GM12878 (cell line): ENCODE data around the gene TMEM229B. TPM values are rescaled to one million over a fixed set of nuclear protein-coding genes. Genes with fewer than 3 reads are reported as not detected.

Experiments used
- ATAC-seq: fragments of 200-7000 bp; cut with Tn5 transposase; 3 replicates; pipeline ENCODE4 v1.9.1; 2020; ENCODE audit warnings: mild to moderate bottlenecking, moderate library complexity
- BruUV-seq: library from RNA; stranded (reverse); fragments of 400-500 nt; replicated peaks from 2 replicates; lab custom pipeline; 2021; lab: Mats Ljungman, UMichigan
- CTCF ChIA-PET: fragments of 300-600 bp; sonication (Branson Sonifier 250); formaldehyde crosslinking; extraction: SDS; loops from one replicate; lab custom pipeline; 2021; ENCODE audit warnings: inconsistent platforms; lab: Yijun Ruan, JAX
- POLR2A ChIA-PET: fragments of 350-600 bp; formaldehyde crosslinking; extraction: SDS; loops from one replicate; lab custom pipeline; 2021; ENCODE audit warnings: inconsistent platforms; lab: Charles Lee
- RAD21 ChIA-PET: fragments of 300-600 bp; sonication (Branson Sonifier 250); formaldehyde crosslinking; loops from one replicate; lab custom pipeline; 2023; ENCODE audit warnings: antibody characterized with exemption; ENCODE audit not compliant: unreplicated experiment; lab: Charles Lee
- SMC1A ChIA-PET: fragments of 300-600 bp; sonication (Branson Sonifier 250); formaldehyde crosslinking; loops from one replicate; lab custom pipeline; 2023; ENCODE audit not compliant: unreplicated experiment, uncharacterized antibody; lab: Charles Lee
- DNase-seq: peaks from one replicate; pipeline ENCODE4 v3.0.0-alpha.2; 2011; ENCODE audit warnings: low read depth, low spot score
- FAIRE-seq: peaks from 3 replicates; lab custom pipeline; 2011; peaks lifted over from hg19 to GRCh38; lab: Jason Lieb, UNC
- H2AFZ ChIP-seq: 2 replicates; pipeline ENCODE4 v1.6.0; 2011; ENCODE audit warnings: low read depth, low read length, control low read depth; ENCODE audit not compliant: control insufficient read depth
- H3K27ac ChIP-seq: 2 replicates; pipeline ENCODE4 v1.5.1; 2011; ENCODE audit warnings: control low read depth; ENCODE audit not compliant: control insufficient read depth, insufficient read depth
- H3K27me3 ChIP-seq, 2 experiments: replicated peaks in 1 of 2; 2 replicates each; pipeline versions ENCODE4 v1.6.0 to v1.6.1; 2011; ENCODE audit warnings: low read length in 1 of 2; ENCODE audit not compliant: control insufficient read depth in 2 of 2, insufficient read depth in 2 of 2
- H3K36me3 ChIP-seq, 2 experiments: 2 replicates each; pipeline ENCODE4 v1.5.1; 2011; ENCODE audit warnings: low read length in 1 of 2; ENCODE audit not compliant: control insufficient read depth in 2 of 2, insufficient read depth in 2 of 2
- H3K4me1 ChIP-seq: 2 replicates; pipeline ENCODE4 v1.6.1; 2011; ENCODE audit warnings: mild to moderate bottlenecking, low read length, moderate library complexity, mixed read lengths; ENCODE audit not compliant: control insufficient read depth, insufficient read depth
- H3K4me2 ChIP-seq: 2 replicates; pipeline ENCODE4 v1.6.0; 2011; ENCODE audit warnings: control low read depth; ENCODE audit not compliant: control insufficient read depth, insufficient read depth
- H3K4me3 ChIP-seq: fragments of 200-600 bp; sonication (generic); 2 replicates; pipeline ENCODE4 v1.5.1; 2016
- H3K79me2 ChIP-seq: 2 replicates; pipeline ENCODE4 v1.6.0; 2011; ENCODE audit warnings: low read length; ENCODE audit not compliant: control insufficient read depth, insufficient read depth
- H3K9ac ChIP-seq: 2 replicates; pipeline ENCODE4 v1.8.0; 2011; ENCODE audit warnings: low read length, control low read depth, mixed read lengths; ENCODE audit not compliant: control insufficient read depth, insufficient read depth
- H3K9me3 ChIP-seq: replicated peaks from 3 replicates; pipeline ENCODE4 v1.5.1; 2011; ENCODE audit warnings: mild to moderate bottlenecking, low read length; ENCODE audit not compliant: control insufficient read depth, insufficient read depth
- H4K20me1 ChIP-seq: 2 replicates; pipeline ENCODE4 v1.6.0; 2011; ENCODE audit not compliant: control insufficient read depth, insufficient read depth
- CREB1 ChIP-seq: IDR thresholded peaks from 2 replicates; pipeline ENCODE4 v1.6.1; 2012; ENCODE audit warnings: low read depth, mild to moderate bottlenecking, inconsistent platforms
- DPF2 ChIP-seq: fragments of 450-650 bp; IDR thresholded peaks from 2 replicates; pipeline ENCODE4 v1.6.1; 2017; ENCODE audit warnings: mild to moderate bottlenecking
- POLR2A ChIP-seq: IDR thresholded peaks from 2 replicates; pipeline ENCODE4 v1.6.1; 2011; ENCODE audit warnings: low read depth, mild to moderate bottlenecking, low read length
- SMC3 ChIP-seq: IDR thresholded peaks from 2 replicates; pipeline ENCODE4 v1.6.1; 2011; ENCODE audit warnings: low read length, improper control_type of control experiment, borderline replicate concordance
- WGBS: methylation state at CpG from one replicate; pipeline ENCODE4 v1.1.6; 2016; ENCODE audit warnings: low lambda C conversion rate; ENCODE audit not compliant: insufficient replicate concordance, insufficient coverage; ENCODE audit errors: missing lambda C conversion rate; 5-methylcytosine and 5-hydroxymethylcytosine counted together
- in situ Hi-C: fragments of 300-500 bp; cut with MboI; formaldehyde crosslinking; loops from 9 replicates; pipeline ENCODE4 v1.14.3; 2018; ENCODE audit warnings: mixed read lengths
- intact Hi-C: fragments of 100-400 bp; cut with micrococcal nuclease; formaldehyde crosslinking; loops from one replicate; pipeline ENCODE4 v1.14.2; 2022; ENCODE audit not compliant: unreplicated experiment
- polyA plus RNA-seq, 11 experiments: library from polyadenylated mRNA; depleted of rRNA in 4 of 11; unstranded in 6 of 11; stranded (reverse) in 5 of 11; fragments of >200 nt; fragmentation: Nextera tagmentation in 4 of 11; fragmentation: Illumina TruSeq in 1 of 11; extraction: Ambion mirVana in 4 of 11; extraction: Trizol in 1 of 11; gene quantifications; 1 replicate in 1 of 11; 2 replicates in 10 of 11; pipeline versions ENCODE4 v1.2.1 to v1.2.3, GENCODE V29; 2011 to 2016; ENCODE audit warnings: inconsistent platforms in 2 of 11, missing spikeins in 2 of 11, low read depth in 1 of 11
- total RNA-seq, 4 experiments: library from RNA; depleted of rRNA in 3 of 4; stranded (reverse); fragments of >200 nt in 3 of 4; fragmentation: Illumina TruSeq in 1 of 4; extraction: Trizol in 1 of 4; gene quantifications; 2 replicates each; pipeline versions ENCODE4 v1.2.1 to v1.2.3, GENCODE V29; 2013 to 2021
- TF ChIP-seq, protein P1 (sequence below): fragments of 450-650 bp; IDR thresholded peaks from 2 replicates; pipeline ENCODE4 v1.6.1; 2016; ENCODE audit warnings: mild to moderate bottlenecking

TMEM229B gene
- total and polyA plus RNA-seq, 10 of the 15 experiments (the other 5 are each of a cell fraction or from before 2014, with no cell fraction given) = 0.24 to 5.3 (median 1.7) TPM

DNA sequence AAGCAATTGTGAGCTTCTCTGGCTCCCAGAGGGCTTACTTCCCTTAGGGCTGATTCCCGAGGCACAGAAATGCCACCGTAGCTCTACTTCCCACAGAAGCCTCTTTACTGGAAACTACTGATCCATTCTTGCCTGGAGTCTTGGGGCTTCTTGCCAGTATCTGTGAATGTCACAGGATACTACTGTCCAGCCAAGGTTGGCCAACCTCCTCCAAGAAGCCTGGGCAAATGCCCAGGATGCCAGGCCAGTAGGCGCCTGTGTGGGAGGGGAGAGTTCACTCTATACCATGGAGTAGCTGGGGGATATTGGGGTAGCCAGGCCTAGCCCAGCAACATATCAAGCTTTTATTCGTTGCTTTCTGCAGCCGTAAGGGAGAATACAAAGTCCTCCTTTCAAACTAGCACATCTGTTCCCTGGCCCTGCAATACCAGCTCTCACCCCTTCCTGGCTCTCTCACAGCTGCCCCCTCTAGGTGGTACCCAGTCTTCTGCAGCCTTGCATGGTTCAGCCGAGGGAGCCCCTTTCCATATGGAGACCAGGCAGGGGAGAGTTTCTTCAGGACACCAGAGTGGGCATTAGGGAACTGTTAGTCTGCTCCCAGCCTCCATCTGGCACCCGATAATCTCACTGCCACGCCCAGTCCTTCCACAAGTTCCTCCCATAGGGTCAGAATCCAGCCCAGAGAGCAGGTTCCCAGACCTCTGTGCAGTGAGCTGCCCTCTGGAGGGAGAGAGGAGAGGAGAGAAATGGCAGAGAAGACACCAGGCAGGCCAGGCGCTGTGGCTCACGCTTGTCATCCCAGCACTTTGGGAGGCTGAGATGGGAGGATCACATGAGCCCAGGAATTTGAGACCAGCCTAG, 52.3 kb downstream of the TMEM229B start:
- ATAC-seq (no peak; the same call in 2 of the 3 replicates), DNase-seq (no peak), FAIRE-seq (no peak)
- H3K9me3 ChIP-seq = no peaks in the 10 kb centered on the region
- CTCF ChIA-PET = interaction anchor here (1.0 to 1.8 kb wide), 5 partner anchors 9 to 267 kb away, joined by 3 to 11 read pairs (median 3); no protein-coding TSS in a partner anchor
- intact Hi-C loops = no loop called here
- no peaks in the 10 kb centered on the region for H3K36me3 ChIP-seq
- in situ Hi-C loops = no loop called here
- H3K4me3 ChIP-seq = no peak overlapping the region
- no peaks in the 10 kb centered on the region for H3K79me2 ChIP-seq
- H3K4me1 ChIP-seq = no peaks in the 10 kb centered on the region
- H3K27me3 ChIP-seq = peaks cover 0 to 2% of the 10 kb centered on the region in 2 experiments; a peak in 3 of 4 replicates
- no peak overlapping the region for H3K9ac ChIP-seq
- POLR2A ChIA-PET = no interaction called here
- H4K20me1 ChIP-seq = no peaks in the 10 kb centered on the region
- no TSS peak for BruUV-seq
- TF ChIP-seq CREB1 (no peak), DPF2 (no peak), POLR2A (no peak), SMC3 (no peak)
- TF ChIP-seq, protein P1, sequence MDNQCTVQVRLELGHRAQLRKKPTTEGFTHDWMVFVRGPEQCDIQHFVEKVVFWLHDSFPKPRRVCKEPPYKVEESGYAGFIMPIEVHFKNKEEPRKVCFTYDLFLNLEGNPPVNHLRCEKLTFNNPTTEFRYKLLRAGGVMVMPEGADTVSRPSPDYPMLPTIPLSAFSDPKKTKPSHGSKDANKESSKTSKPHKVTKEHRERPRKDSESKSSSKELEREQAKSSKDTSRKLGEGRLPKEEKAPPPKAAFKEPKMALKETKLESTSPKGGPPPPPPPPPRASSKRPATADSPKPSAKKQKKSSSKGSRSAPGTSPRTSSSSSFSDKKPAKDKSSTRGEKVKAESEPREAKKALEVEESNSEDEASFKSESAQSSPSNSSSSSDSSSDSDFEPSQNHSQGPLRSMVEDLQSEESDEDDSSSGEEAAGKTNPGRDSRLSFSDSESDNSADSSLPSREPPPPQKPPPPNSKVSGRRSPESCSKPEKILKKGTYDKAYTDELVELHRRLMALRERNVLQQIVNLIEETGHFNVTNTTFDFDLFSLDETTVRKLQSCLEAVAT = no peak
- RAD21 ChIA-PET = interaction anchor here (0.8 to 1.2 kb wide), 2 partner anchors 89 to 134 kb away, joined by 3 read pairs; no protein-coding TSS in a partner anchor
- no peak overlapping the region for H3K4me2 ChIP-seq
- SMC1A ChIA-PET = interaction anchor here (0.6 to 1.3 kb wide), 2 partner anchors 78 to 122 kb away, joined by 3 read pairs; no protein-coding TSS in a partner anchor
- no peak overlapping the region for H3K27ac ChIP-seq
- H2AFZ ChIP-seq = no peak overlapping the region
- WGBS = 43% methylated on average over 10 of the region's 10 CpGs
